Islet precursor cell (in vitro differentiated cells): ENCODE results near the gene SLC4A5.
A peak's percentile ranks its signal among the peaks of the same experiment; 100 is the strongest.

Source experiments
- DNase-seq: peaks from one replicate; pipeline ENCODE4 v3.0.0-alpha.2; 2018

Gene SLC4A5, protein sequence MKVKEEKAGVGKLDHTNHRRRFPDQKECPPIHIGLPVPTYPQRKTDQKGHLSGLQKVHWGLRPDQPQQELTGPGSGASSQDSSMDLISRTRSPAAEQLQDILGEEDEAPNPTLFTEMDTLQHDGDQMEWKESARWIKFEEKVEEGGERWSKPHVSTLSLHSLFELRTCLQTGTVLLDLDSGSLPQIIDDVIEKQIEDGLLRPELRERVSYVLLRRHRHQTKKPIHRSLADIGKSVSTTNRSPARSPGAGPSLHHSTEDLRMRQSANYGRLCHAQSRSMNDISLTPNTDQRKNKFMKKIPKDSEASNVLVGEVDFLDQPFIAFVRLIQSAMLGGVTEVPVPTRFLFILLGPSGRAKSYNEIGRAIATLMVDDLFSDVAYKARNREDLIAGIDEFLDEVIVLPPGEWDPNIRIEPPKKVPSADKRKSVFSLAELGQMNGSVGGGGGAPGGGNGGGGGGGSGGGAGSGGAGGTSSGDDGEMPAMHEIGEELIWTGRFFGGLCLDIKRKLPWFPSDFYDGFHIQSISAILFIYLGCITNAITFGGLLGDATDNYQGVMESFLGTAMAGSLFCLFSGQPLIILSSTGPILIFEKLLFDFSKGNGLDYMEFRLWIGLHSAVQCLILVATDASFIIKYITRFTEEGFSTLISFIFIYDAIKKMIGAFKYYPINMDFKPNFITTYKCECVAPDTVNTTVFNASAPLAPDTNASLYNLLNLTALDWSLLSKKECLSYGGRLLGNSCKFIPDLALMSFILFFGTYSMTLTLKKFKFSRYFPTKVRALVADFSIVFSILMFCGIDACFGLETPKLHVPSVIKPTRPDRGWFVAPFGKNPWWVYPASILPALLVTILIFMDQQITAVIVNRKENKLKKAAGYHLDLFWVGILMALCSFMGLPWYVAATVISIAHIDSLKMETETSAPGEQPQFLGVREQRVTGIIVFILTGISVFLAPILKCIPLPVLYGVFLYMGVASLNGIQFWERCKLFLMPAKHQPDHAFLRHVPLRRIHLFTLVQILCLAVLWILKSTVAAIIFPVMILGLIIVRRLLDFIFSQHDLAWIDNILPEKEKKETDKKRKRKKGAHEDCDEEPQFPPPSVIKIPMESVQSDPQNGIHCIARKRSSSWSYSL

DNA sequence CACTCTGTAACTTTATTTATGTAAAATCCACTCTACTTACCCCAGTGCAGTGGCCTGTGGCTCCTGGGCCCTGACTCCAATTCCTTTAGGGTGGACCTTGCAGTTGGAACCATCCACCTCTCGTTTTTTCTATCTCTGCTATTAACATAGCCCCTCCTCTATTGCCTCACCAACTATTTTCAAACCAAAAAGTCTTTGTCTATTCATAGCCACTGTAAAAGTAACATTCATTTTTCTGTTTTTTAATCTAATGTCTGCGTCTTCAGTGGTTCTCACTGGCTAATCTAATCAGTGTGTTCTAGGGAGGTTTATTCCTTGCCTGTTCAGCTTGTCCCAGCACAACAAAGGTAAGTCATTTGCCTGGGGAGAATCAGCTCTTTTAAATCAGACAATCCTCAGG, at the start of gene SLC4A5:
TSS of gene SLC4A5 (minus strand) at position 101 of the 400 bp plus-strand sequence. CDS start 28,393 bp downstream, outside the sequence.
- peak; percentile 8 for DNase-seq

DNA sequence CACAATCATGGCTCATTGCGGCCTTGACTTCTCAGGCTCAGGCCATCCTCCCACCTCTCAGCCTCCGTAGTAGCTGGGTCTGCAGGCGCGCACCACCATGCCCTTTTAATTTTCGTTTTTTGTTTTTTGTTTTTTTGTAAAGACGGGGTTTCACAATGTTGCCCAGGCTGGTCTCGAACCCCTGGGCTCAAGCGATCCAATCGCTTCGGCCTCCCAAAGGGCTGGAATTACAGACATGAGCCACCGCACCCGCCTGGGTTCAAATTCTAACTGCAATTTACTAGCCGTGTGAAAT, 49.2 kb upstream of the SLC4A5 start:
- no peak for DNase-seq

DNA sequence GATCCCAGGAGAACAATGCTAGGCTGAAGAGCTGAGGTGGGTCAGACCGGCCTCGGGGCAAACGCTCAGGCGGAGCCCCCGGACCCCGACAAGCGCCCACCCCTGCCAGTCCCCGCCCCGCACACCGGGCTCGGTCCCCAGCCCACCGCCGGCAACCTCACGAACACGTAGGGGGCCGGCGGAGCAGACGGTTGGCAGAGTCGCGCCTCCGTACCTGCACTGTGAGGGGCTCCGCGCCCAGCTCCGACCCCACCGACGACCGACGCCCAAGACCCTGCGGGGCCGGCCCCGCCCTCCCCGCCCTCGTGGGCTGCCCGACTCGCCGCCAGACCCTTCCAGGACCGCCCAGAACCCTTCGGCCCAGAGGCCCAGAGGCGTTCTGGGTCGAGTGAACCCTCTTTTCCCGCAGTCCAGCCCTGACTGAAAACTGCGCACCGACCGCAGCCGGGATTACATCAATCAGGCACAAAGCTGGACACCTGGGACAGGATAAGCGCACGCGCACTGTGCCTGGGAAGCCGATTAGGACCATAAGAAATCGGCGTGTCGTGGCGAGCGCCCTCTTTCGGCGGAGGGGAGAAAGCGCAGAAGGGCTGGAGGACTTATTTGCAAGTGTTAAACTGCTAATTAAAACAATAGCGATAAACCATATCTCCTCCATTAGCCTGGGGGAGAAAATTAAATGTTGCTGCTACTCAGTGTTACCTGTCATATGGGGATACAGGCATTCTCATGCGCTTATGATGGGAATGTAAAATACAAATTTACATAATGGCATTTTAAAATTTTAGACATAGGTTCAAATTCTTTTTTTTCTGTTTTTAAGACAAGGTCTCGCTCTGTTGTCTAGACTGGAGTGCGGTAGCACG, 48.6 kb upstream of the SLC4A5 start:
- DNase-seq = peak; percentile 93

DNA sequence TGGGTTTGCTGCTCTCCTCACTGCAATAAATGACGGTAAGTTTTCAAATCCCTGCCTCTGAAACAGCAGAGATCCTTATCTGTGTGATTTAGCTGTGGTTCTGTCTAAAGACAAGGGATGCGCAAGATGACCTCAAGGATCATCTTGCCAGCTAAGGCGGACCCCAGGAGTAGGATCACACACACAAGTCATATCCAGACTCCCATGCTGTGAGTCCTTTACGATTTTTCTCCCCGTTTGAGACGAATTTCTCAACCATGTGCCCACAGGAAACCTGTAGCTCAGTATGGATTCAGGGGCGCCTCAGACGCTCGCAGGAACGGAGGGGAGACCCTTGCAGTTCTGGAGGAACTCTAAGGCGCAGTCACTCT, 48.0 kb upstream of the SLC4A5 start:
- no peak for DNase-seq

DNA sequence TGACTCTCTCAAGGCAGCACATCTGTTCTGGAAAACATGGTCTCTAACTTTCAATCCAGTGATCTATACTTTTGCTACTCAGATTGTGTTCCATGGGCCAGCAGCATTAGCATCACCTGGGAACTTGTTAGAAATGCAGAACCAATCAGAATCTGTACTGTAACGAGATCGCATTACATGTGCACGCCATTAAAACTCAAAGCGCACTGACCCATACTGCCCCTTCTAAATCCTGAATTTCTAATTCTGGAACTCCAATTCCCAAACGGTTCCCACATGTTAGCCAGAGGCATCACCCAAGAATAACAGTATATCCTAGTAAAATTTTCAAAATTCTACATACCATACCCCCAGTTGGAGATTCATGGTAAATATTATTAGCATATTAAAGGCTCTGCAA, 47.4 kb upstream of the SLC4A5 start:
- no peak for DNase-seq

DNA sequence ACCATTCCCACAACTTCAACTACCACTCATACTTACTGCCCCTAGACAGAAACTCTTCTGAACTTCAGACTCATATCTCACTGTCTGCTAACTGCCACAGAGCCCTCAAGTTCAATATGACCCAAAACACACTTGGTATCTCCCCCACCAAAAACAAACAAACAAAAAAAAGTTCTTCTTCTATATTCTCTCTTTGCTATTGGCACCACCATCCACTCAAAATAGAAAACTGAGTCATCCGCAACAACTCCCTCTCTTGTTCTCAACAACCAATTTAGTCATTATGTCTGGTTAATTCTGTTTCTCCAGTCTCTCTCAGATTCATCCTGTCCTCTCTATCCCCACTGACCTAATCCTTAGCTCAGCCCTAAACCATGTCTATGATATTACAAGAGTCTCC, 44.1 kb upstream of the SLC4A5 start:
- no peak for DNase-seq

DNA sequence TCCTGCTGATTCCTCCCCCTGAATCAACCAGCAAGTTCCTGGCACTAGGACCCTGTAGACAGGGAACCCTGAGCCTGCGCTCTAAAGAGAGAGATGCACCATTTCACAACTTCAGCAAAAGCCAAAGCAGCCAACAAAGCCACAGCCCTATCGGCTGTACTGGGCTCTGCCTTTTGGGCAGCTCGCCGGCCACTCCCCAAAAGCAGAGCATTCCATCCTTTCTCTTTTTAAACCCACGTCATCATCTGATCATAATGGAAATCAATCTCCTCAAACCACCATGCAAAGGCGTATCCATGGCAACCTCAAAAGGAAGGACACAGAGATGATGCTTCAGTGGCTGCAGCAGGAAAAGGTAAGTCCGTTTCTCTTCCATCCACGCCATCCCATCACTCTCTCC, 42.2 kb upstream of the SLC4A5 start:
- no peak for DNase-seq

DNA sequence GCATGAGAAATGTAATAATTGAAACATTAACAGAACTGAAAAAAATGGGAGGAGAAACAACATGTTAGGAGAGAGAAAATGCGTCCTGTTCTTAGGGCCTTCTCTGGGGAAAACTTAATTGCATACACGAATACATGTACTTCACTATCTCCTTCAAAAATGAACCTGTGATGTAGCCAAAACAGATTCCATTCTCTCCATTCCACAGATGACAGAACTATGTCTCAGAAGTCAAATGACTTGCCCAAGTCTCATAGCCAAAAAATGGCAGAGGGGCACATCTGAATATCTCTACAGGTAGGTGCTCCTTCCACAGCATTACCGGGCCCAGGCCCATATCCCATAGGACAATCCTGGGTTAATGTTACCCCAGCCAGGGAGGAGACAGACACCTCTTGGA, 40.8 kb upstream of the SLC4A5 start:
- no peak for DNase-seq

DNA sequence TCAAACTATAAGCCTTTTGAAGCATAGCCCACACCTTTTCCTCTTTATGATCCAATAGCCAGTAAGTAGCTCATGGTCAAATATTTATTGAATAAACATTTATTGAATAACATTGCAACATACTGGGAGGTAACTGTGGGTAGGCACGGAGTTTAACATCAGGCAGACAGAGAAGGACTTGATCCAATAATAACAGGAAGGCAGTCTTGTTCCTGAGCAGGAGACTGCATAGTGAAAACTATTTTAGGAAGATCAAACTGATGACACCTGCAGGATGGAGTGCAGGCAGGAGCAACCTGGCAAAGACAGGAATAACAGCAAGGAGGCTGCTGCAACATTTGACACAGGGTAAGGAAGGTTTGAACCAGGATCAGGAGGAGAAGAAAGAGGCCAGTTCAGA, 40.0 kb upstream of the SLC4A5 start:
- DNase-seq = no peak

DNA sequence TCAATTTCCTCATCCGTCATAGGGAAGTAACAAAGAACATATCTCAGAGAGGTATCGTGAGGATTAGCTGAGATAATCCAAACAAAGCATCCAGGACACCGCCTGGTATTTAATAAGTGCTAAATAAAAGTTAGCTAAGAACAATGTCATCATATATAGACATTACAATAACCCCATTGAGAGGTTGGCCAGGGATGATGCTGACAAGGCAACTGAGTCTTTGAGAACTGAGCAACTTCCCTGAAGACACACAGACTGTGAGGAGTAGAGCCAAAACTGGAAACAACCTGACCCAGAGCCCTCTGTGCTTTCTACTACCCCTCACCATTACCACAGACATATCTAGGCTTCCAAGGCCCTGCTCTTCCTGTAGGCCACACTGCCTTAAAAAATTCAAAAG, 38.5 kb upstream of the SLC4A5 start:
- no peak for DNase-seq

DNA sequence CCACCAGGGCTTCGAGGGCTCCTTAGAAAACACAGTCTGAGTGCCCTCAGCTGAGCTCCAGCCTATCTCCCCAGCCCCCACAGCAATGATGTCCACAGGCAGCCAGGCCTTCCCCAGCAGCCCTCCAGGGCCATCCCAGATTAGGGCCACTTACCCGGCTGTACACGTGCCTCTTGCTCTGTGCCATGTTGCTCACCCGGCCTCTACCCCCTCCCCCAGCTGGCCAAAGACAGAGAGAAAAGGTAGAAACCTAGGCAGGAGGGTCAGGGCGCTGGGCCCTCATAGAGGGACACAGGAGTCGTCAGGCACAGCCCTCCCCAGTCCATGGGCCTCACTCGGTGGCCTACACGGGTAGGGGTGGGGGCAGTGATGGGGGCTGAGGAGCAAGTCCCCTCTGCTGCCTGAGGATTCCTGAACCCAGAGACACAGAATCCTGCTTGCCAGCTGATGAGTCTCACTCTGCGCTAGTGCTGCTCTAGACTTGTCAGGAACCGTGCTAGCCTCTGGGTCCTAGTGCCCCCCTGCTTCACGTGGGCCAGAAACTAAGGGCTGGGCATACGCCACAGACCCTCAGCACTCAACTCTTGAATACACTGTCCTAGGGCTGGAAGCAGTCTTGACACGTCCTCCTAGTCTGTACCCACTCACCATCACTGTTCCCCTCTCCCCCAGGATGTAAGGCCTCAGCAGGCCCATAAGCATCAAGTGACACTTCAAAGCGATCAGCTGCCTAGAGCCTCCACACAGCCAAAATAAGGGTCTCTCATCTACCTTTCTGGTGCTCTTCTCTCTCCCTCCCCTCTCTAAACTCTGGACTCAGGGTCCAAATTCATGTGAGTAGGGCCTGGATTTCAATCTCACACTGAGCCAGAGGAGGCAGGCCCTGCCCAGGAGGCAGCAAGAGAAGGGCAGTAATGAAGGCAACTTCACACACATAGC, 36.9 kb upstream of the SLC4A5 start, which contains the start of gene DCTN1:
TSS of gene DCTN1 (minus strand) at position 461 of the 939 bp plus-strand sequence. CDS start at position 187, 274 bp downstream.
- peak; percentile 85 for DNase-seq

DNA sequence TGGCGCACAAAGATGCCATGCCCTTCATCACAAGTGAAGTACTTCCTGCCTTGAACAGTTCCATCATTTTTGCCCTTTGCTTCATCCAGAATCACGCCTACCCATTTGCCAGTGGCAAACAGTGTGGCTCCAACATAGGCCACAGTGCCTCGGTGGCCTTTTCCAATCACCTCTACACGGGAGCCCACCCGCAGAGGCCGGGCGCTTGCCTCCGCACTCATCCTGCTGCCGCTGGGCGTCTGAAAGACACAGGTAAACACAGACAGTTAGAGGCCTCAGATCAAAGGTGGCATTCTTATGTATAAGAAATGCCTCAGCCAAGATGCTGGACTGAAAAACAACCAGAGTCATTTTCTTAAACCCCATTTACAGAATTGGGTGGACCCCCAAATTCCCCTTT, 34.8 kb upstream of the SLC4A5 start:
- no peak for DNase-seq

DNA sequence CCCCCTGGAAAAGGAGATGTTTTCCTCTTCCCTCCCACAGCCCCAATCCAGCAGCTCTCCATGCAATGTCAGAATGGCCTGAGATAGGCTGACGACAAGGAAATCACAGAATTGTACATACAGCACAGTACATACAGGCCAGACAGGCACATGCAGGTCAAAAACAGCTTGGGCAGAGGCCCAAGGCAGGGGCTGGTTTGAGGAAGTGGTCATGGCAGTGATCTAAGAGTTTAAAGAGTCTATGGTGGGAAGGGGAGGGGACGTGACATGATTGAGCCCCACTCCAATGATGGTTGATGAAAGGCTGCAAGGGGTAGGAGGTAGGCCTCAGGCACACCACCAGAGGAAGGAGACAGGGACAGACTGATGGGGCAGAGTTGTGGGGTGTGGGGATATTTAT, 32.6 kb upstream of the SLC4A5 start:
- DNase-seq = no peak

DNA sequence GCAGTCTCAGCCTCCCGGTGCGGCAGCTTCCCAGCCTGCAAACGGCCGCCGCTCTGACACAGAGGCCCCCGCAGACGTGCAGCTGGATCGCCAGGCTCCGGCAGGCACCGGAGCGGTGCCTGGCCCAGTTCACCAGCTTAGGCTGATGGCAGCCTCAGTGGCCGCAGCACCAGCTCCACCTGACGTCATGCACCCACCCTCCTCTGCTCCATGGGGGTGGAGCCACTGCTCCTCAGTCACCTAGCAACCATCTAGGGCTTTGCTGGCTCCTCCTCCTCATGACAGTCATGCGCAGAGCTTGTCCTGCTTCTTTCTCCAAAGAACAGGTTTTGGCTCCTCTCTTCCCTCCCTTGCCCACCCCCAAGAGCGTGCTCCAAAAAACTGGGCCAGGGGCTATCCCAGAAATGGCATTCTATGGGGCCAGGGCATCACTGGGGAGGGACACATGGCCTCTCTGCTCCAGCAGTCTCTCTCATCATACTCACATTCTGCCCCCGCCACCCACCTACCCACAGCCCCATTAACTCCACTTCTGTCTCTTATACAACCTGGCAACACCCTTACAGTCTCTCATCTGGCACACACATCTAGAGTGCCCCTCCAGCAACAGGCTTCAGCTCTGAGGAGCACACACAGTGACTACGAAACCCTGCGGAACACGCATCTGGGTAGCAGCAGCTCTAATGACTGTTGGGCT, 31.4 kb upstream of the SLC4A5 start:
- peak; percentile 92 for DNase-seq

DNA sequence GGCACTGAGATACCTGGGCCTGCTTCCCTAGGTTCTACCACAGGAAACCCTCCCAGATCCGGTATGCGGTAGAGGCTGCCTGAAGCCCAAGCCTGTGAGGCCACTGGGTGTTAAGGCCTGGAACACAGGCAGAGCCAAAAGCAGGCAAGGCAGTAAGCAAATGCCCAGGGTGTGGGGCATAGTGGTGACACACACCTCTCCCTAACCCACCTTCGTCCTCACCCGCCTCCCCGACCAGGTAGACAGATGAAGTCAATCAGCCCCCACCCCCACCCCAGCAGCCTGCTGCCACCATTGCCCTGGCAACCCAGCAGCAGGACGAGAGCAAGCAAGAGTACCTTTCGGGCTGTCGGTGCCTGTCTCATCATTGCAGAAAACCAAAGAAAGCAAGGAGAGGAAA, 30.8 kb upstream of the SLC4A5 start:
- no peak for DNase-seq

DNA sequence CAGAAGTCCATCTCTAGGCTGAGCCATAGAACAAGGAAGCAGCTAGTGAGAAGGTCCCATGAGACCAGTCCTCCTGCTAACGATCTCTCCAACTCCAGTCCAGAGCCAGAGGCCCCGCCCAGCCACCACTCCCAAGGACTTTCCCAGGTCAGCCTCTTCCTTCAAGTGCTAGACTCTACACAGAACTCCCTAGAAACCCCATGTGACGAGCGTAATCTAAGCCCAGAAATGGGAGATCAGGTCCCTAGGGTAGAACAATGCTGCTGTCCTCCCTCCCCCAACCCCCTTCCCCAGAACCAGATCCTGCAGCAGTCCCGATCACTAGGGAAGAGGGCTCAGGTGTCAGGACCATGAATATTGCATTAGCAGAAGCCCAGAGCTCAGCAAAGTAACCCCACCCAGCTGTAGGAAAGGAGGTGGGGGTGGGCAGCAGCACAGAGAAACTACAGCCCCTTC, 30.0 kb upstream of the SLC4A5 start:
- no peak for DNase-seq

DNA sequence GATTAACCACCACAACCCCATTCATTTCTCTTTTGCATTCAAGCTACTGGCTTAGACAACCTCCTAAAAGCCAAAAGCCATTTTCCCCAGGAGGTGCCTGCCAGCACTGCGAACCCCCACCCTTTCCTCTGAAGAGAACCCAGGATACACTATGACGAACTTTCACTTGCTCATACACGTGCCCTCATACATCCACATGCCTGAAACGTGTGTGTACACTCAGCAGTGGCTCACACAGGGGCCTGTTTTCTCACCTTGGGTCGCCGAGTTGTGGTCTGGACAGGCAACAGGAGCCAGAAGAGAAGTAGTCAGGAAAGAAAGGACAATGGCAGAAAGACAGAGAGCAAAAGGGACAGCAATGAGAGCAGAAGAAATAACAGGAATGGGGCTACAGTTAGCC, 29.5 kb upstream of the SLC4A5 start:
- DNase-seq = no peak

DNA sequence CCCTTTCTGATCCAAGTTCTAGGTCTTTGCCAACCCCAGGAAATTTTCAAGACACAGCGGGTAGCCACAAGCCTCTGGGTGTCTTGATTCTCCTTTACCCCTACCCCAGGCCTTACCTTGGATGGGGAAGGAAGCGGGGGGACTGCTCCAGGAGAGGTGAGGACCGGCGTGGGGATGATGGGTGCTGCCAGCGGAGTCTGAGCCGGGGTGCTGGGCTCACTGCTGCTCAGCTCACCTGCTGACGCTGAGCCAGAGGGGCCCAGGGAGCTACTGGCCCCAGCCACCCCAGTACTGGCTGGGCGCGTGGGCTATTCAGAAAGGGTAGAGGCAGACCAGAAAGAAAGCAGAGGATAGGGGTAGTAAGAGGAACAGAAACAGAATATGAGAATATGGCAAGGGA, 28.2 kb upstream of the SLC4A5 start:
- DNase-seq = no peak

DNA sequence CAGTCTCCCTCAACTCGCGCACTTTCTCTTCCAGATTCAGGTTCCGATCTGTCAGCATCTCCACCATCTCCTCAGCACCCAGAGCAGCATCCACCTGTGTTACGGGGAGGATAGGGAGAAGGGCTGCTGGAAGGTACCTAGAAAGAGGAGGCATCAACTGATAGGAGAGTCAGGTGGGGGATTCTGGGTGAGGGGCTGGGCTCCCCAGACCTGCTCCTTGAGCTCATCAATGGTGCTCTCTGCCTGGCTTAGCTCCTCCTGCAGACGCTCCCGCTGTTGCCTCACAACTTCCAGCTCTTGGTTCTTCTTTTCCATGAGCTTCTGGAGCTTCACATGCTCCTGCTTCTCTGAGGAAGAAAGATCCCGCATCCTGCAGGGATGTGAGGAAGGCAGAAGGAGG, 26.8 kb upstream of the SLC4A5 start:
- DNase-seq = no peak

DNA sequence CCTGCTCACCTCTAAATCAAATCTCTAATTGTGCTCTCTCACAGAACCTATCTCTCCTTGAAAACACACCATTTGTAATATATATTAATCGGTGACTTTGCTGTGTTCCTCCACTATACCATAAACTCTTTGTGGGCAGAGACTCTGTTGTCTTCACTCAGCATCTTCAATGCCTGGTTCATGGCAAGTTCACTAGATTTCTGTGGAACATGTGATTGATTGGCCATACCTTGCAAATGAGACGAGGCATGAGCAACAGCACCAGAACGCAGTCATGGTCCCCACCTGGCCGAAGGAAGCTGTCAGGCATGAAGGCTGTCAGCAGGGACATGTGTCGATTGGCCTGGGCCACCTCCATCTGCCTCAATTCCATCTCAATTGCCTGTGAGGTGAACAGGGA, 25.3 kb upstream of the SLC4A5 start:
- DNase-seq = no peak

DNA sequence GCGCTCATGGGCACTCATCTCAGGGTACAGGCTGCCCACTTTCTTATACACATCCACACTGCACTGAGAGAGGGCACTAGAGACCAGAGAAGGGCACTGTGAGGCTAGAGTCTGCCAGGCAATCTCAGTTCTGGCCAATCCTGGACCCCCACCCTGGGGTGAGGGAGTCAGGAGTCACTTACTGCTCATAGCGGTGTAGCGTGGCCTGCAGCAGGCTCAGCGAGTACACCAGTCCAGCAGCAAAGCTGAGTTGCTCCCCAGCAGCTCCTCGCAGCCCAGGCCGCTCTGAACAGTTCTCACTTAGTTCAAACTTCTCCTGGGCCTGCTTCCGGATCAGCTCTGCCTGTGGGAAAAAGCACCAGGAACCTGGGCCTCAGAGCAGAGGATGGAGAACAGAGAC, 24.6 kb upstream of the SLC4A5 start:
- DNase-seq = no peak
